ENCODE results near the gene KCNT2. TPM values are rescaled to one million over a fixed set of nuclear protein-coding genes. Genes with fewer than 3 reads are reported as not detected.

Gene KCNT2
- total RNA-seq, 2 experiments from 2014 or later, result not detected

DNA sequence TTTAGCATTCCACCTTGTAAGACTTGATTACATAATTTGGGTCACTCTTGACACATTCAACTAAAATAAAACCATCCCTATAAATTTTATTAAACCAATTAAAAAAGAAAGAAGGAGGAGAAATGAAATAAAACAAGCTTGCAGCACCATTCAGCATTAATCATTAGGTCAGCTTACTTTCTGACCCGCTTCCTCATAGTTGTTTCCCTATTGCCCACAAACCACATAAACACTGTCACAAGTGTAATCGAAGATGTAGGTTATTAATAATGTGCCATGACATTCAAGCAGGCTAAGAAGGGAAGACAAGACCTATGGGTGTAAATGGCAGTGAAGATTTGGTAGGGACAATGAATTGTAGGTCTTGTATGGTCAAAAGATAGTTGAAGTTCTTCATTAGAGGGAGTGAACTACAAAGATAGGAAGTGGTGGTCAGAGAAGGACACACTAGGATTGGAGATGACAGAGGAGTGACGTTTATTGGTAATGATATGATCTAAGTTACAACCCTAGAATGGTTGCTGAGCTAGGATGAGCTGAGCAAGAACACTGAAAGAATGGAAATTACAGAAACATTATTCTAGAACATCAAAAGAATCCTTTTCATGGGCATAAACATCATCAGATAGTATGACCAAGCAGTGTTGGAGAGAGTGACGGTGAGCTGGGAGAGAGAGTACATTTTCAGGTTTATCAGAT lies 231.5 kb downstream of the KCNT2 start:
- no peak for DNase-seq
- Mint-ChIP-seq H3K27me3 (no peaks in the 10 kb centered on the region), H3K9me3 (no peaks in the 10 kb centered on the region), H3K36me3 (no peaks in the 10 kb centered on the region), H3K4me3 (no peak overlapping the region), H3K4me1 (no peaks in the 10 kb centered on the region), H3K27ac (no peak overlapping the region)
- ATAC-seq (ENCODE audit: low read depth), result no peak
- POLR2A ChIA-PET, result no interaction called here

DNA sequence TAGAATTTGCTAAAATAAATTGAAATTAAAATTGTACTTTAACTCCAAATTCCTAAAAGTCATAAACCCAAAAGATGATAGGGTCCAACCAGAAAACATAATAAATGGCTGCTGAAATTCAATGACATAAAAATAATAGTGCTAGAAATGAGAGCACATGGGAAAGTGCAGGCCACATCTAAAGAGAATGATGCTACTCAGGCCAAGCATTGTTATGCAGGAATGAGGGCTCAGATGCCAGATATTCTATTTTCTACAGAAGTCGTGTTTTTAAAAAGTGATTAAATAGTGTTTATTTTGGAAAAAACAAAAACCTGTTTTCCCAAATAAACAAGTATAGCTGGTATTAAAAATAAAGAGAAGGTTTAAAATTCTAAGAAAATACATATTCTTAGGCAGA lies 234.4 kb downstream of the KCNT2 start:
- no peaks in the 10 kb centered on the region for H3K4me1 Mint-ChIP-seq
- DNase-seq, result no peak
- POLR2A ChIA-PET, result no interaction called here
- H3K27me3 Mint-ChIP-seq, result no peaks in the 10 kb centered on the region
- no peak for ATAC-seq (ENCODE audit: low read depth)
- H3K9me3 Mint-ChIP-seq, result no peaks in the 10 kb centered on the region
- H3K27ac Mint-ChIP-seq, result no peak overlapping the region
- no peaks in the 10 kb centered on the region for H3K36me3 Mint-ChIP-seq
- no peak overlapping the region for H3K4me3 Mint-ChIP-seq

DNA sequence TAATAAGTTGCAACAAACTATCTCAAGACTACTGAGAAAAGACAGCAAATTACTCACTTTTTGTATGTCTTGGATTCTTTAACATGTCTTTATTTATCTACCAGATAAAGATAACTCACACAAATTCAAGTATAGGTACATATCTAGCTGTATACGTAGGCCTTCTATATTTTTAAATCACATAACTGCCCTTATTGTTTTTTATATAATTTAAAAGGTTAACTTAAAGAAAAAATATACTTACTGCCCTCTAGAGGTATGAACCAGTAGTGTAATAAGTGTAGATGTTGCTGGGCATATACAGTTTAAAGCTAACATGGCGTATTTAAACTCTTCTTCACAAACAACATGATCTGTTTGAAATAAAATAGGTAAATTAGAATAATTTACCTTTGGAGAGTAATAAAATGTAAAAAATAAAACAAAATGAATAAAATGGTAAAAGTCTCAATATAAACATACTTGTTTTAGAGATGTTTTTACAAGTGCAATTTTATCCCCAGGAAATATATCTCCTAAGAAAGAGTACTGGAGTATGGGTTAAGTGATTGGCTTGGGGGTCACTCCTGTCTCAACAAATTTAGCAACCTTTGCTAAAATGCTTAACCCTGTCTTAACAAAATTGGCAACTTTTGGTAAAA lies 235.2 kb downstream of the KCNT2 start:
- Mint-ChIP-seq H3K27ac (no peak overlapping the region), H3K27me3 (no peaks in the 10 kb centered on the region), H3K4me3 (no peak overlapping the region), H3K36me3 (no peaks in the 10 kb centered on the region), H3K9me3 (no peaks in the 10 kb centered on the region), H3K4me1 (no peaks in the 10 kb centered on the region)
- ATAC-seq (ENCODE audit: low read depth) (no peak), DNase-seq (no peak)
- POLR2A ChIA-PET, result no interaction called here

DNA sequence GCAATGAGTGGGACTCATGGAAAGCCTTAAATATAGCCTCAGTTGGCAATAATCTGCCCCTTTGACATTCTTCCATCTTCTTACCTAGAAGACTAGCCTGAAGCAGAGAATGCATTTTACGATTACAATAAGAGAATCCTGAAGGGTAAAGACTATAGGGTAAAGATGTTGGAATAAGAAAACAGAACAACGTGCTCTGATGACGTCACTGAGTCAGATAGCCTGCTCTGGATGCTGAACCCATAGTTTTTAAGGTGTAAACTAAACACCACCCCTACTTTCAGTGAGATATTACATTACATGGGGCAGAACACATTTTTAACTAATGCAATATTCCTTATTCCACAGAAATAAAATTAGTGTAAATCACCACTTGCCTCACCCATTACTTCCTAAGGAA lies 240.4 kb downstream of the KCNT2 start:
- Mint-ChIP-seq H3K9me3 (no peaks in the 10 kb centered on the region), H3K27ac (no peak overlapping the region), H3K36me3 (no peaks in the 10 kb centered on the region), H3K4me3 (no peak overlapping the region), H3K4me1 (no peaks in the 10 kb centered on the region), H3K27me3 (no peaks in the 10 kb centered on the region)
- ATAC-seq (ENCODE audit: low read depth) (no peak), DNase-seq (no peak)
- POLR2A ChIA-PET, result no interaction called here

DNA sequence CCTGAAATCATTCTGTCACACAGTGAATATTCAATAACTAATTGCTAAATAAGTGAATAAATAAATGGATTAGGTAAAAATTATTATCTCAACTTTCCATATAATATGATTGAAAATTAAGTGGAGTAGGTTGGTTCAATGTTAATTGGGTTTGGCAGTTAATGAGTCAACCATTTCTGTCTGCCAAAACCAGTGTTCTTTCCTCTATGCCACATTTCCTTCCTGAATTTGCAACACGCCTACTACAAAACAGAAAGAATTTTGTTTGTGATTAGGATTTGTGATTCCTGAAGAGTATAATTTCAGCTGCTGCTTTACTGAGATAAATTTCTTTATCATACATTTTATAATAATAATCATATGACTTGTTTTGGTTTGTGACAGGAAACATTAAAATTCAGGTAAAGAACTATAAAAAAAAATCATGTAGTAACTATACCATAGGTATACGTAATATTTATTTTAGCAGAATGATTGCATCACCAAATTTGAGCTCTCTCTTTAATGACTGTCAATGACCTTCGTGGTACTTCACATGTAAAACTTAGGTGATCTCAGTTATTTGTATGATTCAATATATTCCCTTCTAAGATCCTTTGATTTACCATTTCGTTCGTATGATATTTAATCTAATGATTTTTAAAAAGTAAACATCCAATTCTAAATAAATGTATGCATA lies 241.3 kb downstream of the KCNT2 start:
- H3K4me1 Mint-ChIP-seq, result no peaks in the 10 kb centered on the region
- no peak for ATAC-seq (ENCODE audit: low read depth)
- H3K27me3 Mint-ChIP-seq, result no peaks in the 10 kb centered on the region

DNA sequence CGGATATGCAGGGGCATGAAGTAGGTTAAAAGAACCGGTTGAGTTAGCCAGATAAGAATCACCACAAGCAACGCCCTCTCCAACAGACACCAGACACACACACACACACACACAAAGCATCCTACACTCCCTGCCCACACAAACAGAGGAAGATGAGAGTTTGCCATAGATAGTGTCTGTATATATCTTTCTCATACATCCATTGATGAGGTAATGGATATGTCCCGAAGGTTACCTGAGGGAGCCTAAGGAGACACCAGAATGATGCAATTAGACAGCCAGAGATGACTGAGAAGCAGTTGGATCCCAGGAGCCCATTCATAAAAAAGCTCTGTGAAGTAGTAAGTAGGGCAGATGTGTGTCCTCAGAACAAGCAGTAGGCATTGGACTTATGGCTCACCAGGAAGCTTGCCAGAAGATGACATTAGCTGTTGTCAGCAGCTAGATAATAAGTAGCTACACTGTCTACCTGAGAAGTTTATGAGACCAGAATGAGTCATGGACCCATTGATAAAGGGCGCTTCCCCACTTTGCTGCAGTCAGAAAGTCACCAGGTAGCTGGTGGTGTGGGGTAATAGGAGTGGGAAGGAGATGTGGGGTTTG lies 247.0 kb downstream of the KCNT2 start:
- Mint-ChIP-seq H3K27ac (no peak overlapping the region), H3K9me3 (no peaks in the 10 kb centered on the region), H3K4me3 (no peak overlapping the region), H3K27me3 (no peaks in the 10 kb centered on the region), H3K4me1 (no peaks in the 10 kb centered on the region), H3K36me3 (no peaks in the 10 kb centered on the region)
- no peak for DNase-seq
- no peak for ATAC-seq (ENCODE audit: low read depth)
- POLR2A ChIA-PET, result no interaction called here

More for the DNA sequence above, 241.3 kb downstream of the KCNT2 start:
- POLR2A ChIA-PET, result no interaction called here
- no peak overlapping the region for H3K4me3 Mint-ChIP-seq
- DNase-seq, result no peak
- no peaks in the 10 kb centered on the region for H3K36me3 Mint-ChIP-seq
- H3K9me3 Mint-ChIP-seq, result no peaks in the 10 kb centered on the region
- no peak overlapping the region for H3K27ac Mint-ChIP-seq

DNA sequence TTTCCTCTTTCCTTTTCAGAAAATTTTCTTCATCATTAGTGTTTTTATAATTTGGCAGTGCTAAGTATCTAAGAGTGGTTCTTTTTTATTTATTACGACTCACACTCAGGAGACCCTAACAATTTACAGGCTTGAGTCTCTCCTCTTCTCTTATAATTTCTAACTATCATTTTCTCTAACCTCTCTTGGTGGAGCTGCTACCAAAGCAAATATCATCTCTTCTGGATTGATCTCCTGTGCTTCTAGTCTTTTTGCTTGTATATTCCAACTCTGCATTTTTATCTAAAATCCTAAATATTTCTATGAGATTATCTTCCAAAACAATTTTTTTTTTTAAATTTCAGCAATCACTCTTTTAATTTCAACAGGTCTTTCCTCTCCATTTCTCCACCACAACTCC lies 250.3 kb downstream of the KCNT2 start:
- Mint-ChIP-seq H3K4me1 (no peaks in the 10 kb centered on the region), H3K9me3 (no peaks in the 10 kb centered on the region), H3K27ac (no peak overlapping the region), H3K27me3 (no peaks in the 10 kb centered on the region), H3K4me3 (no peak overlapping the region), H3K36me3 (no peaks in the 10 kb centered on the region)
- DNase-seq (no peak), ATAC-seq (ENCODE audit: low read depth) (no peak)
- POLR2A ChIA-PET, result no interaction called here

DNA sequence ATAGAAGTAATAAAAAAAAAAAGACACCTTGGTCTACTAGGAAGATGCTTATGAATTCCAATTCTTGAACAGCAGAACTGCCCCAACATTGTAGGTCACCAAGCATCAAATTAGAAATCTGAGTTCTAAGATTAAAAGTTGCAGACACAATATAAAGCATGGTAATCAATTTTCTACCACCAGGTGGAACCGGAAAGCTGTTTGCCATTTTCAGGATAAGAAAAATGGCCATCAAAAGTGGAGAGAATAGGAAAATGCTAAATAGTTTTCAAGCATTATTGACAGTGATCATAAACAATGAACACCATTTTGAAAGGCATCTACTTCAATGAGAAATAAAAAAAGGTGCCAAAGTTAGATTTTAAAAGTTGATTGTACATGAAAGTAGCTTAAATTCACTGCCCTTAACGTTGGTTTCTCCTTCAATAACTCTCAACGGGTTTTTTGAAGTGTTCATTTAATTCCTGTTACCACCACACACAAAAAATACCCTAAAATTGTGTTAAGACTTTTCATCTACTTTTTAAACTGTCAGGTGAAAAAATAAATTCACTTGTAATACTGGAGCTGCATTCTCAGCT lies 252.9 kb downstream of the KCNT2 start:
- no peak overlapping the region for H3K4me3 Mint-ChIP-seq

DNA sequence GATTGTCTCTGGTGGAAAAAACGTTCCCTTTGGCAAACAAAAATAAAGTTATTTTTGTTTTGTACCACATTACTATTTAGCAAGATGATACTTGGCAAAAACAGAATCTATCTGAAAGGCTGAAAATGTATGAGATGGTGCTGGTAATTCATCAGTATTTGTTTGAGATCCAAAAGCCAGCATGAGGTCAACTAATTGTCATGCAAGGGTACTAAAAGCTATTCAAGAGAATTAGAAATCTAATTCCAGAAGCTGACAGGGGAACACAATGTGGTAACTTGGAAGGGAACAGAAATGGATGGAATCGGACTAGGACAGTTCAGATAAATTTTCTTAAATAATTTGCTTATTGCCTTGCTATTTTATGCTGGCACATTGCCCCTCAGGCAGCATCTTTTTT lies 263.8 kb downstream of the KCNT2 start:
- ATAC-seq (ENCODE audit: low read depth) (no peak), DNase-seq (no peak)
- no peaks in the 10 kb centered on the region for H3K36me3 Mint-ChIP-seq
- no peak overlapping the region for H3K27ac Mint-ChIP-seq
- H3K4me3 Mint-ChIP-seq, result no peak overlapping the region
- no peaks in the 10 kb centered on the region for H3K9me3 Mint-ChIP-seq
- POLR2A ChIA-PET, result no interaction called here
- H3K4me1 Mint-ChIP-seq, result no peaks in the 10 kb centered on the region
- H3K27me3 Mint-ChIP-seq, result no peaks in the 10 kb centered on the region

More for the DNA sequence above, 252.9 kb downstream of the KCNT2 start:
- POLR2A ChIA-PET, result no interaction called here
- Mint-ChIP-seq H3K36me3 (no peaks in the 10 kb centered on the region), H3K27me3 (no peaks in the 10 kb centered on the region), H3K9me3 (no peaks in the 10 kb centered on the region), H3K4me1 (no peaks in the 10 kb centered on the region), H3K27ac (no peak overlapping the region)
- no peak for ATAC-seq (ENCODE audit: low read depth)
- DNase-seq, result no peak

DNA sequence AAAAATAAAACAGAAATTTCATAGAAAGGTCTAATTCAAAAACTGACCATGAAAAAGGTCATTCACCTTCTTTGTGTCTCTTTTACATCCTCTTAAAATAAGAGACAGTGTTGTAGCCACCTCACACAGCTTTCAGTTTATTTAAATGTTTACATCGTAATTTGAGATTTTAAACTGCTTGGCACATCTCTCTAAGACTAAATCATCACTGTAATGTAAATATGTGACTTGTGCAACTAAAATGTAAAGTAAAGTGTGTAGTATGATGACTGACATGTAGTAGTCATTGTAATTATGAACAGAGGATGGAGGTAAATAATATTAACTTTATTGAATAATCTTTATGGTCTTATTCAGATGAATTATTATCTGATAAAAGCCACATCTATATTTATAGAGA lies 283.9 kb downstream of the KCNT2 start:
- no peaks in the 10 kb centered on the region for H3K9me3 Mint-ChIP-seq
- H3K4me3 Mint-ChIP-seq, result no peak overlapping the region
- H3K27ac Mint-ChIP-seq, result no peak overlapping the region
- H3K4me1 Mint-ChIP-seq, result no peaks in the 10 kb centered on the region
- ATAC-seq (ENCODE audit: low read depth) (no peak), DNase-seq (no peak)
- H3K27me3 Mint-ChIP-seq, result no peaks in the 10 kb centered on the region
- no peaks in the 10 kb centered on the region for H3K36me3 Mint-ChIP-seq
- POLR2A ChIA-PET, result no interaction called here

DNA sequence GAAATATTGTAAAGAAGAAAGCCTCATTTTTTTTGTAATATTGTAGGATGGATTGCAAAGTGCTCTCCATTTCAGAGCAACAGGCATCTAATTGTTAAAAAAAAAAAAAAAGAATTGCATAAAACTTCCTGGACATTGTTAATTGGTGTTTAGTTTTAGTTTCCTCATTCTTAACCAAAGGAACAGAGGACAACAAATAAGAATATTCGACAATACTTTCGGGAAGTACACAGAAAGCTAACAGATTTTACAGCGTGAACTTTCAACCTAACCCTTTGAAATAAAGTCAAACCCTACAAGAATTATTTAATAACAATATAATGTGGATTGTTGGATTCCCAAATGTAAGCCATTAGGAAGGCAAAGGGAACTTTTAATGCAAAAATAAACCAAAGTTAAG lies 284.4 kb downstream of the KCNT2 start:
- no peaks in the 10 kb centered on the region for H3K27me3 Mint-ChIP-seq
- POLR2A ChIA-PET, result no interaction called here
- no peaks in the 10 kb centered on the region for H3K36me3 Mint-ChIP-seq
- H3K27ac Mint-ChIP-seq, result no peak overlapping the region
- no peak overlapping the region for H3K4me3 Mint-ChIP-seq
- no peak for ATAC-seq (ENCODE audit: low read depth)
- H3K9me3 Mint-ChIP-seq, result no peaks in the 10 kb centered on the region
- H3K4me1 Mint-ChIP-seq, result no peaks in the 10 kb centered on the region
- DNase-seq, result no peak

DNA sequence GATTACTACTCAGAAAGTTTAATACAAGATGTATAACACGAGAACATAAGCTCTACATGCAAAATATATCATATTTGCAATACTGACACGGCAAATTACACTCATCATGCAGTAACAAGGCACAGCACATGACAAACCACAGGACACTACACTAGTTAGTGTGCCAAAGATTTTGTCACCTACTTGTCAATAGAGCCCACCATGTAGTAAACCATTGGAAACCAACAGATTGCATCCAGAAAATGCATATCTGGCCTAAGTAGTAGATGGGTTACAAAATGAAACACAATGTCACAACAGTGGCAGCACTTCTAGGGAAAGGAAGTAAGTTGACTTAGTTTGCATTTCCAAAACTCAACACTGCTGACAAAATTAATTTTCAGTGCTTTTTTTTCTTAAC lies 288.9 kb downstream of the KCNT2 start:
- Mint-ChIP-seq H3K27me3 (no peaks in the 10 kb centered on the region), H3K4me1 (no peaks in the 10 kb centered on the region), H3K27ac (no peak overlapping the region), H3K9me3 (no peaks in the 10 kb centered on the region), H3K4me3 (no peak overlapping the region), H3K36me3 (no peaks in the 10 kb centered on the region)
- POLR2A ChIA-PET, result no interaction called here
- ATAC-seq (ENCODE audit: low read depth), result no peak
- no peak for DNase-seq

DNA sequence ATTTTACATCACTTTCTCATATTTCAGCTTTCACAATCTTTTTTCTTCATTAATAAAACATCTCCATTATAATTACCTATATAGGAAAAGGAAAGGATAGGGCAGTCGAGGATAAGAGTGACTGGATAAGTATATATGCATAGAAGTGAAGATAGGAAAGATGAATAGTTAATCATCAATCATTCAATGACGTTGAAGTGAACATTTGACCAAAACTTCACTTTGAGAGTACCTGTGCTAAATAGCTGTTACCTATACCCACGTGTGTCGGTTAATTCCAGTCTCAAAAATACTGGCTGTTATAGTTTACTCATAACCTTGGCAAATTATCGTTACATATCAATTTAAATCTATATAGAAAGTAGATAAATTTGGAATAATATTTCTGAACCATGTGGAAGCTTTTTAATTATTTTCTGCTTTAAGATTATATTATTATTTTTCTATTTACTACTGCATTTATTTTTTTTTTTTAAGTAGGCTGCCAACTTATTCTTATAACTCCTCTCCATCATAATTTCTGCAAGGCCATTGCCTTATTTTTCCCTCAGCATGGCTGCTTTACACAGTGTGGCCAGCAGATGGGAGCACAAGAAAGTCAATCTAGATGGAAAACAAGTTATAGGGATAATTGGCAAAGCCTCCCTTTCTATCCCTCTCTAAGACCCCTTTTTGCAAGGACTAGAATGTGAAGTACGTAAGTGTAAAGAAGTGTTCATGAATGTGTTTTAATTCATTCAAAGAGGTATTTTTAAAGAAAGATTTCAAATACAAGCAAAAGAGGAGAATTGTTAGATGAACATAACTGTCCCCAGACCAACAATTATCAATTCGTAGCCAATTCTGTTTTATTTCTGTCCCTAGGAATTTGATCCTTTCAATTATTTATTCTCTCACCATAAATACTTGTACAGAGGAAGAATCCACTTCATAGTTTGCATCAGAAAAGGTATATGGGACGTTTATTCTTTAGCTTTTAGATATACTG lies 290.4 kb downstream of the KCNT2 start:
- Mint-ChIP-seq H3K27ac (no peak overlapping the region), H3K9me3 (no peaks in the 10 kb centered on the region), H3K27me3 (no peaks in the 10 kb centered on the region), H3K36me3 (no peaks in the 10 kb centered on the region), H3K4me3 (no peak overlapping the region), H3K4me1 (no peaks in the 10 kb centered on the region)
- DNase-seq, result no peak
- ATAC-seq (ENCODE audit: low read depth), result no peak
- POLR2A ChIA-PET, result no interaction called here
